Endothelial cell of umbilical vein (primary cell): ENCODE data around the gene DAAM1. TPM values are rescaled to one million over a fixed set of nuclear protein-coding genes. Genes with fewer than 3 reads are reported as not detected.

Experiments used
- BruUV-seq: library from RNA; stranded (reverse); fragments of 400-500 nt; replicated peaks from 2 replicates; lab custom pipeline; 2021; lab: Mats Ljungman, UMichigan
- CTCF ChIA-PET: fragments of 300-600, 350-600 bp; sonication (Branson Sonifier 250); formaldehyde crosslinking; loops from one replicate; lab custom pipeline; 2021; ENCODE audit warnings: antibody characterized with exemption, inconsistent platforms; lab: Charles Lee
- POLR2A ChIA-PET: fragments of 300-600, 350-600 bp; sonication (Branson Sonifier 250); formaldehyde crosslinking; loops from one replicate; lab custom pipeline; 2021; ENCODE audit warnings: antibody characterized with exemption, inconsistent platforms; lab: Charles Lee
- DNase-seq: peaks from one replicate; pipeline ENCODE4 v3.0.0-alpha.2; 2011; ENCODE audit warnings: low read depth, low spot score
- FAIRE-seq: peaks from 2 replicates; lab custom pipeline; 2011; peaks lifted over from hg19 to GRCh38; lab: Jason Lieb, UNC
- H2AFZ ChIP-seq: 2 replicates; pipeline ENCODE4 v1.6.0; 2012; ENCODE audit warnings: low read depth, low read length, control low read depth, inconsistent platforms
- H3K27ac ChIP-seq: 2 replicates; pipeline ENCODE4 v1.5.1; 2011; ENCODE audit warnings: low read depth, mild to moderate bottlenecking, control low read depth, low read length, moderate library complexity; ENCODE audit not compliant: insufficient read depth
- H3K27me3 ChIP-seq, 2 experiments: 2 replicates each; pipeline versions ENCODE4 v1.6.0 to v1.6.1; 2011; ENCODE audit warnings: low read length in 2 of 2, mixed read lengths in 1 of 2; ENCODE audit not compliant: control insufficient read depth in 2 of 2, insufficient read depth in 2 of 2
- H3K36me3 ChIP-seq, 2 experiments: 2 replicates in 1 of 2; 3 replicates in 1 of 2; pipeline ENCODE4 v1.5.1; 2011; ENCODE audit warnings: low read length in 2 of 2, mild to moderate bottlenecking in 1 of 2, moderate library complexity in 1 of 2; ENCODE audit not compliant: control insufficient read depth in 2 of 2, insufficient read depth in 2 of 2; ENCODE audit errors: extremely low read depth in 1 of 2
- H3K4me1 ChIP-seq: 3 replicates; pipeline ENCODE4 v1.5.1; 2011; ENCODE audit warnings: mild to moderate bottlenecking, low read length; ENCODE audit not compliant: control insufficient read depth, insufficient read depth; ENCODE audit errors: extremely low read depth
- H3K4me2 ChIP-seq: 2 replicates; pipeline ENCODE4 v1.6.1; 2011; ENCODE audit warnings: low read length, control low read depth, mixed read lengths; ENCODE audit not compliant: insufficient read depth
- H3K4me3 ChIP-seq, 3 experiments: fragments of 200-600 bp in 1 of 3; sonication (generic), shearing (Covaris generic) in 1 of 3; replicated peaks in 1 of 3; 2 replicates each; pipeline ENCODE4 v1.5.1; 2011 to 2016; ENCODE audit warnings: control low read depth in 3 of 3, low read length in 3 of 3, mild to moderate bottlenecking in 2 of 3, inconsistent platforms in 1 of 3, low read depth in 1 of 3, moderate library complexity in 1 of 3; ENCODE audit not compliant: insufficient read depth in 1 of 3
- H3K79me2 ChIP-seq: 2 replicates; pipeline ENCODE4 v1.6.0; 2012; ENCODE audit warnings: low read length, inconsistent platforms; ENCODE audit not compliant: control insufficient read depth, insufficient read depth
- H3K9ac ChIP-seq: replicated peaks from 2 replicates; pipeline ENCODE3; 2011; ENCODE audit warnings: low read length, control low read depth; ENCODE audit not compliant: insufficient read depth; ENCODE audit errors: extremely low read depth
- H3K9me1 ChIP-seq: replicated peaks from 3 replicates; pipeline ENCODE4 v1.6.0; 2011; ENCODE audit warnings: mild to moderate bottlenecking, low read length; ENCODE audit not compliant: control insufficient read depth, insufficient read depth; ENCODE audit errors: extremely low read depth
- H3K9me3 ChIP-seq: replicated peaks from 2 replicates; pipeline ENCODE4 v1.5.1; 2012; ENCODE audit warnings: low read length, inconsistent platforms; ENCODE audit not compliant: control insufficient read depth, insufficient read depth
- H4K20me1 ChIP-seq: replicated peaks from 2 replicates; pipeline ENCODE3; 2011; ENCODE audit warnings: mild to moderate bottlenecking, low read length; ENCODE audit not compliant: control insufficient read depth, insufficient read depth; ENCODE audit errors: extremely low read depth
- EZH2 ChIP-seq: IDR thresholded peaks from 2 replicates; pipeline ENCODE4 v1.6.1; 2012; ENCODE audit warnings: borderline replicate concordance, low read depth, mild to moderate bottlenecking, moderate library complexity, low read length, inconsistent platforms; ENCODE audit not compliant: severe bottlenecking
- FOS ChIP-seq: IDR thresholded peaks from 2 replicates; pipeline ENCODE4 v1.6.1; 2011; ENCODE audit warnings: mild to moderate bottlenecking, low read length, moderate library complexity, borderline replicate concordance; ENCODE audit not compliant: insufficient read depth
- GATA2 ChIP-seq: IDR thresholded peaks from 2 replicates; pipeline ENCODE4 v1.7.0; 2011; ENCODE audit warnings: low read depth, mild to moderate bottlenecking, moderate library complexity, mixed read lengths, low read length; ENCODE audit not compliant: insufficient read length, insufficient read depth
- JUN ChIP-seq: IDR thresholded peaks from 2 replicates; pipeline ENCODE4 v1.6.1; 2011; ENCODE audit warnings: borderline replicate concordance, low read depth; ENCODE audit not compliant: insufficient read length, insufficient read depth
- POLR2A ChIP-seq: IDR thresholded peaks from 2 replicates; pipeline ENCODE4 v1.6.1; 2012; ENCODE audit warnings: low read depth, mild to moderate bottlenecking, control low read depth, low read length
- POLR2AphosphoS5 ChIP-seq: IDR thresholded peaks from 2 replicates; pipeline ENCODE4 v1.6.1; 2012; ENCODE audit warnings: low read depth, mild to moderate bottlenecking, control low read depth, low read length, moderate library complexity; ENCODE audit not compliant: insufficient read depth
- dilution Hi-C: fragments of 300-500 bp; cut with MboI; formaldehyde crosslinking; loops from one replicate; pipeline ENCODE4 v1.15.0; 2019; ENCODE audit warnings: low sequenced_read_pairs; ENCODE audit not compliant: extremely low pct_ligation_motif_present
- intact Hi-C: fragments of 100-400 bp; cut with micrococcal nuclease; formaldehyde crosslinking; loops from one replicate; pipeline ENCODE4 v1.10.0; 2022
- polyA plus RNA-seq, 4 experiments: library from polyadenylated mRNA; depleted of rRNA in 3 of 4; stranded (reverse) in 3 of 4; unstranded in 1 of 4; fragments of >200 nt; gene quantifications; 2 replicates each; pipeline versions ENCODE4 v1.2.1 to v1.2.3, GENCODE V29; 2011 to 2012; ENCODE audit warnings: missing spikeins in 1 of 4
- total RNA-seq: library from RNA; stranded (reverse); gene quantifications from 2 replicates; pipeline ENCODE4 v1.2.3, GENCODE V29; 2021
- TF ChIP-seq, protein P1 (sequence below): IDR thresholded peaks from 2 replicates; pipeline ENCODE4 v1.6.1; 2011; ENCODE audit not compliant: insufficient read depth, insufficient read length
- TF ChIP-seq, protein P2 (sequence below), 2 donors: IDR thresholded peaks; 1 replicate in 1 of 2; 2 replicates in 1 of 2; pipeline ENCODE4 v1.5.1; 2011; ENCODE audit warnings: low read length in 2 of 2, mild to moderate bottlenecking in 2 of 2, moderate library complexity in 2 of 2, control low read depth in 1 of 2, inconsistent platforms in 1 of 2, low read depth in 1 of 2; ENCODE audit not compliant: insufficient read depth in 1 of 2; ENCODE audit errors: extremely low read depth in 1 of 2

Gene DAAM1
- total and polyA plus RNA-seq, 2 donors (not counting 3 experiments of a cell fraction or from before 2014, with no cell fraction given), result 10.2 to 25.3 TPM

DNA sequence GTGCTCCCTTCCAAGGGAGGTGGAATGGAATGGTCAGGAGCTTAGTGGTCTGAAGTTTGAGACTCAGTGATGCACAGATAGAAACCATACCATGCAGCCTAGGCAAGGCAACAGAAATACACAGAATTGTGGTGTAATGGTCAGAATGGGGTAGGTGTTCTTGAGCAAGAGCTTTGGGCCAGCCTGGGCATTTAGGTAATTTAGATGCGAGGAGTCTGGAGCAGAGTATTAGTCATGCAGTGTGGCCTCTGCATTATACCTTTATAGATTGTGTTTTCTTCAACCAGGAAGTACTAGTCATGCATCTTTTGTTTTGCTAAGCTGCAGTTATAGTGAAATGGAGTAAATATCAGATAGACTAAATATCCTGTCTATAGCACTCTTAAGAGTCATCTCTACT is 118.3 kb downstream of the DAAM1 start:
- TF ChIP-seq POLR2A (peak; percentile 20), GATA2 (peak; percentile 72), FOS (peak; percentile 91), JUN (peak; percentile 81), POLR2AphosphoS5 (peak; percentile 66), EZH2 (no peak)
- TF ChIP-seq, protein P1, sequence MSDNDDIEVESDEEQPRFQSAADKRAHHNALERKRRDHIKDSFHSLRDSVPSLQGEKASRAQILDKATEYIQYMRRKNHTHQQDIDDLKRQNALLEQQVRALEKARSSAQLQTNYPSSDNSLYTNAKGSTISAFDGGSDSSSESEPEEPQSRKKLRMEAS, result no peak
- POLR2A ChIA-PET, result no interaction called here
- DNase-seq (peak; percentile 90), FAIRE-seq (peak; percentile 83)
- Histone ChIP-seq H3K4me2 (peak overlapping the region; percentile 77), H2AFZ (no peak overlapping the region), H3K4me1 (peaks cover 51% of the 10 kb centered on the region), H3K9me1 (no peaks in the 10 kb centered on the region), H3K27me3 (no peaks in the 10 kb centered on the region), H3K79me2 (no peaks in the 10 kb centered on the region), H3K9ac (peak overlapping the region; percentile 56), H3K27ac (peak overlapping the region; percentile 89), H3K9me3 (no peaks in the 10 kb centered on the region), H3K36me3 (no peaks in the 10 kb centered on the region), H4K20me1 (no peaks in the 10 kb centered on the region), H3K4me3 (no peak overlapping the region)
- CTCF ChIA-PET, result interaction anchor here (0.6 to 2.9 kb wide), 18 partner anchors 8 to 174 kb away, joined by 3 to 14 read pairs (median 4); no protein-coding TSS in a partner anchor
- dilution Hi-C loops, result no loop called here
- TSS peak; percentile 54 for BruUV-seq
- intact Hi-C loops, result loop anchor here (1.0 kb wide), 4 partner anchors 15 to 100 kb away; no protein-coding TSS in a partner anchor

DNA sequence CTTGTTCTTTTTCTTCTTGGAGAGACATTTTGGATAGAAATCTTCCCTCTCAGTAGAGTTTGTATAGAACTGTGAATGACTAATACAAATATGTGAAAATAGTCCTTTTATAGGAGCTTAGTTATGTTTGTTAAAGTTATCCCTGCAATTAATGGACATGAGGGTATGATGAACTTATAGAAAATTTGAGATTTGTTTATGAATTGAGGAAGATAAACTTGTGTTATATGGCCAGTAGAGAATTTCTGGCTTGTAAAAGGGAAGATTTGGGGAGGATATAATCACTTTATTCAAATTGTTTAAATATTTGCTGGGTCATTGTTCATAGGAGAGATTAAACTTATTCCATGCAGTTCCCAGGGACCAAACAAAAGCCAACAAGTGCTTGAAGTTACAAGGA is 119.6 kb downstream of the DAAM1 start:
- no peak overlapping the region for H3K4me3 ChIP-seq
- no TSS peak for BruUV-seq
- CTCF ChIA-PET, result interaction anchor here (1.3 to 2.9 kb wide), 5 partner anchors 11 to 175 kb away, joined by 3 to 14 read pairs (median 9); no protein-coding TSS in a partner anchor

More for the DNA sequence above, 119.6 kb downstream of the DAAM1 start:
- Histone ChIP-seq H3K4me2 (no peak overlapping the region), H3K27me3 (no peaks in the 10 kb centered on the region), H3K9ac (no peak overlapping the region), H3K4me1 (peaks cover 51% of the 10 kb centered on the region), H3K79me2 (no peaks in the 10 kb centered on the region), H3K9me3 (no peaks in the 10 kb centered on the region), H3K27ac (peak overlapping the region; percentile 89), H4K20me1 (no peaks in the 10 kb centered on the region), H3K36me3 (no peaks in the 10 kb centered on the region), H3K9me1 (no peaks in the 10 kb centered on the region), H2AFZ (no peak overlapping the region)
- no peak for FAIRE-seq
- dilution Hi-C loops (no loop called here), intact Hi-C loops (loop anchor here (2.0 kb wide), 2 partner anchors 29 to 55 kb away; no protein-coding TSS in a partner anchor)
- no peak for DNase-seq
- POLR2A ChIA-PET, result interaction anchor here (0.9 kb wide), 1 partner anchor 8 kb away, joined by 3 read pairs; no protein-coding TSS in a partner anchor
- TF ChIP-seq, protein P2, sequence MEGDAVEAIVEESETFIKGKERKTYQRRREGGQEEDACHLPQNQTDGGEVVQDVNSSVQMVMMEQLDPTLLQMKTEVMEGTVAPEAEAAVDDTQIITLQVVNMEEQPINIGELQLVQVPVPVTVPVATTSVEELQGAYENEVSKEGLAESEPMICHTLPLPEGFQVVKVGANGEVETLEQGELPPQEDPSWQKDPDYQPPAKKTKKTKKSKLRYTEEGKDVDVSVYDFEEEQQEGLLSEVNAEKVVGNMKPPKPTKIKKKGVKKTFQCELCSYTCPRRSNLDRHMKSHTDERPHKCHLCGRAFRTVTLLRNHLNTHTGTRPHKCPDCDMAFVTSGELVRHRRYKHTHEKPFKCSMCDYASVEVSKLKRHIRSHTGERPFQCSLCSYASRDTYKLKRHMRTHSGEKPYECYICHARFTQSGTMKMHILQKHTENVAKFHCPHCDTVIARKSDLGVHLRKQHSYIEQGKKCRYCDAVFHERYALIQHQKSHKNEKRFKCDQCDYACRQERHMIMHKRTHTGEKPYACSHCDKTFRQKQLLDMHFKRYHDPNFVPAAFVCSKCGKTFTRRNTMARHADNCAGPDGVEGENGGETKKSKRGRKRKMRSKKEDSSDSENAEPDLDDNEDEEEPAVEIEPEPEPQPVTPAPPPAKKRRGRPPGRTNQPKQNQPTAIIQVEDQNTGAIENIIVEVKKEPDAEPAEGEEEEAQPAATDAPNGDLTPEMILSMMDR (IDR thresholded peaks at IDR 0.05; ENCODE audit: extremely low read depth in 1 of 2, insufficient read depth in 1 of 2, low read depth in 1 of 2, low read length in 2 of 2), result no peak
- no peak for TF ChIP-seq FOS
- no peak for TF ChIP-seq POLR2AphosphoS5
- no peak for TF ChIP-seq GATA2
